Progenitor cell of endocrine pancreas (in vitro differentiated cells): Measurements from ENCODE around the gene PCNP. TPM values are rescaled to one million over a fixed set of nuclear protein-coding genes. Genes with fewer than 3 reads are reported as not detected.

Source experiments
- DNase-seq: peaks from one replicate; pipeline ENCODE4 v3.0.0; 2021; ENCODE audit warnings: low spot score; ENCODE audit not compliant: unreplicated experiment
- H3K27ac Mint-ChIP-seq: 2 replicates; pipeline ENCODE4 v1.8.0; 2021; ENCODE audit warnings: mild to moderate bottlenecking, moderate library complexity, mixed read lengths
- H3K27me3 Mint-ChIP-seq: 2 replicates; pipeline ENCODE4 v1.8.0; 2021; ENCODE audit warnings: mixed read lengths
- H3K36me3 Mint-ChIP-seq: 2 replicates; pipeline ENCODE4 v1.8.0; 2022; ENCODE audit warnings: mixed read lengths; ENCODE audit not compliant: insufficient read depth
- H3K4me1 Mint-ChIP-seq: 2 replicates; pipeline ENCODE4 v1.8.0; 2021; ENCODE audit warnings: low read depth, mixed read lengths
- H3K4me3 Mint-ChIP-seq: 2 replicates; pipeline ENCODE4 v1.8.0; 2021; ENCODE audit warnings: low read depth, mild to moderate bottlenecking, moderate library complexity, mixed read lengths
- H3K9me3 Mint-ChIP-seq: 2 replicates; pipeline ENCODE4 v1.8.0; 2021; ENCODE audit warnings: low read depth, mixed read lengths
- CTCF ChIP-seq: fragments of 200-600 bp; sonication (generic); IDR thresholded peaks from one replicate; pipeline ENCODE4 v1.5.0; 2021; ENCODE audit warnings: antibody characterized with exemption, mild to moderate bottlenecking; ENCODE audit not compliant: unreplicated experiment
- total RNA-seq: library from RNA; stranded (reverse); gene quantifications from 2 replicates; pipeline ENCODE4 v1.2.1, GENCODE V29; 2021

Gene PCNP
- total RNA-seq, 1 donor from 2014 or later: 154 TPM

- H3K4me1 Mint-ChIP-seq: no peaks in the 10 kb centered on the region
- TF ChIP-seq CTCF: no peak
- H3K4me3 Mint-ChIP-seq: no peak overlapping the region
- no peaks in the 10 kb centered on the region for H3K9me3 Mint-ChIP-seq
- DNase-seq: no peak
- H3K36me3 Mint-ChIP-seq: no peaks in the 10 kb centered on the region
- no peak overlapping the region for H3K27ac Mint-ChIP-seq
- no peaks in the 10 kb centered on the region for H3K27me3 Mint-ChIP-seq
These were observed 45.8 kb downstream of the PCNP start for GRCh38 chr3:101619734-101620133.

- no peak overlapping the region for H3K27ac Mint-ChIP-seq
- H3K9me3 Mint-ChIP-seq: peaks cover 4% of the 10 kb centered on the region
- no peak for DNase-seq
- no peaks in the 10 kb centered on the region for H3K36me3 Mint-ChIP-seq
- no peaks in the 10 kb centered on the region for H3K27me3 Mint-ChIP-seq
- no peak overlapping the region for H3K4me3 Mint-ChIP-seq
- TF ChIP-seq CTCF: no peak
- no peaks in the 10 kb centered on the region for H3K4me1 Mint-ChIP-seq
These were observed 49.7 kb downstream of the PCNP start for GRCh38 chr3:101623656-101624055.

DNA sequence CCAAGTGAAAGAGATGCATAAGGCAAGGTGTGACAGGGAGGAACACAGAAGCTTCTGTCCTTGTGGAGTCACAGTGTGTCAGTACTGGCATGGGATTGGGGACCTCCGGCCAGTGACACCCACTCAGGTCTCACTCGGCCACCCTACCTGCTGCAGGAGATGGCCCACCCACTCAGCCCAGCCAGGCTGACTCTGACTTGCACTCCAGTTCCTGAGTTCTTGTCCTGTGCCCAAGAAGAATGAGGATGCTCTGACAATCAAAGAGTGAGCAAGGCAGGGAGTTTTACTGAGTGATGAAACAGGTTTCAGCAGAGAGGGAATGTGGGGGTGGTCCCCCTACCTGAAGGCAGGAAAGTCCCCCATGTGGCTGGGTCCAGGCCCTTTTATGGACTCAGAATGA, 50.9 kb downstream of the PCNP start:
- TF ChIP-seq CTCF: no peak
- H3K4me3 Mint-ChIP-seq: no peak overlapping the region
- H3K27me3 Mint-ChIP-seq: no peaks in the 10 kb centered on the region
- no peaks in the 10 kb centered on the region for H3K36me3 Mint-ChIP-seq
- peaks cover 4% of the 10 kb centered on the region for H3K9me3 Mint-ChIP-seq
- no peak overlapping the region for H3K27ac Mint-ChIP-seq
- no peak for DNase-seq
- H3K4me1 Mint-ChIP-seq: no peaks in the 10 kb centered on the region

- Mint-ChIP-seq H3K4me3 (no peak overlapping the region), H3K27ac (no peak overlapping the region), H3K36me3 (no peaks in the 10 kb centered on the region), H3K9me3 (peaks cover 4% of the 10 kb centered on the region), H3K27me3 (no peaks in the 10 kb centered on the region), H3K4me1 (no peaks in the 10 kb centered on the region)
- DNase-seq: no peak
- no peak for TF ChIP-seq CTCF
These were observed 51.9 kb downstream of the PCNP start for GRCh38 chr3:101625879-101626278.

DNA sequence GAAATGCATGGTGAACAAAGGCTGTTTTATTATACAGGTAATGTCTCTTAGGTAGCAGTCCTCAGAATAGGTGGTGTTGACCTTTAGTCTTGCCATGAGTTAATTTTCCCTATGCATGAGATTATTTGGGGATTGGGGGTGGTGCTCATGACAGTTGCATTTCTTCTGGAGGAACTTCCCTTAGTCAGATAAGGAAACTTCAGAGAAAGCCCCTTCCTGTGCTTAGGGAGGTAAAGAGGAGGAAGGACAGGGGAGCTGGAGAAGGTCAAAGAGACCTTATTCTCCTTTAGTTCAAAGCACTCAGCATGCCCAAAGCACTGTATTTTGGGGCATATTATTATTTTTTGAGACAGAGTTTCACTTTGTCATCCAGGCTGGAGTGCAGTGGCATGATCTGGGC, 55.2 kb downstream of the PCNP start:
- no peak for DNase-seq
- peaks cover 6% of the 10 kb centered on the region for H3K4me1 Mint-ChIP-seq
- H3K4me3 Mint-ChIP-seq: no peak overlapping the region
- no peaks in the 10 kb centered on the region for H3K36me3 Mint-ChIP-seq
- no peaks in the 10 kb centered on the region for H3K27me3 Mint-ChIP-seq
- no peak for TF ChIP-seq CTCF
- no peak overlapping the region for H3K27ac Mint-ChIP-seq
- peaks cover 4% of the 10 kb centered on the region for H3K9me3 Mint-ChIP-seq
